Esophagus muscularis mucosa (tissue), 3 donors: ENCODE results near the gene ABCC5.

ENCODE experiments used
- CTCF ChIP-seq, 3 experiments: fragments of 200-600 bp in 2 of 3; fragments of 450-650 bp in 1 of 3; sonication (generic) in 2 of 3; IDR thresholded peaks; one replicate each; pipeline ENCODE4 v1.5.1; 2017 to 2019; ENCODE audit warnings: antibody characterized with exemption in 3 of 3, mild to moderate bottlenecking in 2 of 3, moderate library complexity in 1 of 3
- POLR2A ChIP-seq: fragments of 450-650 bp; IDR thresholded peaks from one replicate; pipeline ENCODE4 v1.6.1; 2017; ENCODE audit warnings: antibody characterized with exemption, moderate library complexity, mild to moderate bottlenecking, low read depth

- TF ChIP-seq CTCF (IDR thresholded peaks at IDR 0.05) = no peak
- no peak for TF ChIP-seq POLR2A
Observed at GRCh38 chr3:184002469-184002868, 15.2 kb downstream of the ABCC5 start.
